HepG2 (cell line): Measurements from ENCODE around the gene ZNF764. TPM values are rescaled to one million over a fixed set of nuclear protein-coding genes. Genes with fewer than 3 reads are reported as not detected.
A peak's percentile ranks its signal among the peaks of the same experiment; 100 is the strongest.

Experiments
- ATRX ChIP-seq: sonication (generic); formaldehyde crosslinking; IDR thresholded peaks from 2 replicates; pipeline ENCODE4 v1.4.0; 2020; ENCODE audit warnings: missing genetic modification reagents, borderline replicate concordance
- HDAC2 ChIP-seq: sonication (generic); formaldehyde crosslinking; IDR thresholded peaks from 2 replicates; pipeline ENCODE4 v1.4.0; 2020; ENCODE audit warnings: missing genetic modification reagents
- HNRNPK ChIP-seq: fragments of 200-400 bp; formaldehyde crosslinking; IDR thresholded peaks from 2 replicates; pipeline ENCODE4 v1.6.1; 2018; ENCODE audit warnings: low read length, low read depth, moderate library complexity, mild to moderate bottlenecking; ENCODE audit not compliant: poor library complexity, severe bottlenecking
- KAT7 ChIP-seq: IDR thresholded peaks from 2 replicates; pipeline ENCODE4 v1.6.1; 2018; ENCODE audit warnings: borderline replicate concordance, missing compliant biosample characterization
- KLF13 ChIP-seq: sonication (generic); formaldehyde crosslinking; IDR thresholded peaks from 2 replicates; pipeline ENCODE4 v1.4.0; 2020; ENCODE audit warnings: mild to moderate bottlenecking, missing genetic modification reagents
- MBD4 ChIP-seq: IDR thresholded peaks from 2 replicates; pipeline ENCODE4 v1.6.1; 2012; ENCODE audit warnings: low read length, inconsistent platforms, borderline replicate concordance
- MIXL1 ChIP-seq: IDR thresholded peaks from 2 replicates; pipeline ENCODE4 v1.6.1; 2016
- MYNN ChIP-seq: sonication (generic); formaldehyde crosslinking; IDR thresholded peaks from 2 replicates; pipeline ENCODE4 v1.4.0; 2020; ENCODE audit warnings: mild to moderate bottlenecking, low read depth, missing genetic modification reagents
- NR2F6 ChIP-seq, 2 experiments: IDR thresholded peaks; 2 replicates each; pipeline ENCODE4 v1.6.1; 2016; ENCODE audit warnings: antibody characterized with exemption in 1 of 2, mild to moderate bottlenecking in 1 of 2
- POGZ ChIP-seq: sonication (generic); formaldehyde crosslinking; IDR thresholded peaks from 2 replicates; pipeline ENCODE4 v1.4.0; 2020; ENCODE audit warnings: mild to moderate bottlenecking, missing genetic modification reagents
- RFX1 ChIP-seq: fragments of 450-650 bp; IDR thresholded peaks from 2 replicates; pipeline ENCODE4 v1.6.1; 2017
- SYNCRIP ChIP-seq: fragments of 200-400 bp; formaldehyde crosslinking; IDR thresholded peaks from 2 replicates; pipeline ENCODE4 v1.6.1; 2018; ENCODE audit warnings: mild to moderate bottlenecking, low read depth, low read length; ENCODE audit not compliant: insufficient read depth
- ZMAT3 ChIP-seq: sonication (generic); formaldehyde crosslinking; conservative IDR thresholded peaks from 2 replicates; pipeline ENCODE4 v1.7.0; 2021; ENCODE audit warnings: missing genetic modification reagents
- ZNF431 ChIP-seq: sonication (generic); formaldehyde crosslinking; IDR thresholded peaks from 2 replicates; pipeline ENCODE4 v1.9.0; 2022; ENCODE audit warnings: missing genetic modification reagents, low read depth, mild to moderate bottlenecking, borderline replicate concordance
- ZNF557 ChIP-seq: sonication (generic); formaldehyde crosslinking; IDR thresholded peaks from 2 replicates; pipeline ENCODE4 v1.4.0; 2020; ENCODE audit warnings: missing genetic modification reagents
- ZNF747 ChIP-seq: sonication (generic); formaldehyde crosslinking; IDR thresholded peaks from 2 replicates; pipeline ENCODE4 v1.8.1; 2023; ENCODE audit warnings: missing genetic modification reagents, mild to moderate bottlenecking, borderline replicate concordance
- ZSCAN29 ChIP-seq: sonication (generic); formaldehyde crosslinking; conservative IDR thresholded peaks from 2 replicates; pipeline ENCODE4 v1.4.0; 2020; ENCODE audit warnings: mild to moderate bottlenecking, missing genetic modification reagents
- polyA plus RNA-seq, 8 experiments: library from polyadenylated mRNA; depleted of rRNA in 3 of 8; stranded (reverse) in 7 of 8; unstranded in 1 of 8; fragments of >200 nt; fragmentation: Illumina TruSeq in 4 of 8; extraction: Trizol in 4 of 8; gene quantifications; 2 replicates each; pipeline versions ENCODE4 v1.2.1 to v1.2.3, GENCODE V29; 2011 to 2016; ENCODE audit warnings: low read depth in 4 of 8, missing spikeins in 1 of 8, mixed read lengths in 1 of 8; ENCODE audit not compliant: insufficient read depth in 1 of 8
- total RNA-seq, 5 experiments: library from RNA; depleted of rRNA; stranded (reverse); fragments of >200 nt; fragmentation: Illumina TruSeq; extraction: Trizol; gene quantifications; 2 replicates each; pipeline ENCODE4 v1.2.3, GENCODE V29; 2016; ENCODE audit warnings: low read depth in 1 of 5
- TF ChIP-seq, protein P1 (sequence below): sonication (generic); formaldehyde crosslinking; IDR thresholded peaks from 2 replicates; pipeline ENCODE4 v1.4.0; 2020; ENCODE audit warnings: missing genetic modification reagents, borderline replicate concordance
- TF ChIP-seq, protein P2 (sequence below): IDR thresholded peaks from 2 replicates; pipeline ENCODE4 v1.6.1; 2016; ENCODE audit warnings: mild to moderate bottlenecking, missing biosample characterization, missing genetic modification reagents
- TF ChIP-seq, protein P3 (sequence below): sonication (generic); formaldehyde crosslinking; IDR thresholded peaks from 2 replicates; pipeline ENCODE4 v1.4.0; 2020; ENCODE audit warnings: missing genetic modification reagents, borderline replicate concordance
- TF ChIP-seq, protein P4 (sequence below): sonication (generic); formaldehyde crosslinking; IDR thresholded peaks from 2 replicates; pipeline ENCODE4 v1.4.0; 2020; ENCODE audit warnings: missing genetic modification reagents

The ZNF764 gene
- total and polyA plus RNA-seq, 2 of the 13 experiments (the other 11 are each of a cell fraction or from before 2014, with no cell fraction given), result 4.1 to 9.1 TPM

DNA sequence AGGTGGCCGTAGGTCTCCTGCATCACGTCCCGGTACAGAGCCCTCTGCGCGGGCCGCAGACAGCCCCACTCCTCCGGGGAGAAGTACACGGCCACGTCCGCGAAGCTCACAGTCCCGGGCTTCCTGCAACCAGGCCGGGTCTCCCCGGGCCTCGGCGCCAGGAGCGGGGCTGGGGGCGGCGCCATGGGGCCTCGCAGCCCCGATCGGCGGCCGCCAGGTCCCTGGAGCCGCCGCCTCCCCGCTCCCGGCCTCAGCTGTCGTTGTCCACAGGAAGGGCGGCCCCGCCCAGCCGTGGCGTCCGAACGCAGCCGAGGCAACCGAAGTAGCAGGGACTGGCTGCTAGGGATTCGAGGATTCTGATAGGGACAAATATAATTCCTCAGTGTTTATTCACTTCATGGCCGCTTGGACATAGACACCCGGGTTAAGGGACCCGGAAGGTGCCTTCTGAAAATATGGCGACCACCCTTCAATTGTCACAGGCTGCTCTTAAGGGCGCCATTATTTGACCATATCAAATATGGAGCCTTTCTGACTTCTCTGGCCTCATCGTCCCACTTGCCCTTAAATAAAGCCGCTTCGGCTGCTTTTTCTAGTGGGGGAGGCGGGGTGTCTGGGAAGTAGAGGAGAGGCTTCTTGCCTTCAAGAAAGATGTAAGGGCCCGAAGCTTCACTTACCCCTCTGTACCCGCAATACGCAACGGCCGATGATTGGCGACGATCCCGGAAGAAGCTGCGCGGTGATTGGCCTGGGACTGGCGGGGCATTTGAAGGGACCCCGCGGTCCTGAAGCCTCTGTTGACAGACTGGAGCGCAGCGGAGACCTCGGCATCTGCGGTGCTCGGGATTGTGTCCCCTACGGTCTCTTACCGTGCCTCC, 13.5 kb upstream of the ZNF764 start, which contains the start of gene ZNF688 (continued):
- TF ChIP-seq, protein P1, sequence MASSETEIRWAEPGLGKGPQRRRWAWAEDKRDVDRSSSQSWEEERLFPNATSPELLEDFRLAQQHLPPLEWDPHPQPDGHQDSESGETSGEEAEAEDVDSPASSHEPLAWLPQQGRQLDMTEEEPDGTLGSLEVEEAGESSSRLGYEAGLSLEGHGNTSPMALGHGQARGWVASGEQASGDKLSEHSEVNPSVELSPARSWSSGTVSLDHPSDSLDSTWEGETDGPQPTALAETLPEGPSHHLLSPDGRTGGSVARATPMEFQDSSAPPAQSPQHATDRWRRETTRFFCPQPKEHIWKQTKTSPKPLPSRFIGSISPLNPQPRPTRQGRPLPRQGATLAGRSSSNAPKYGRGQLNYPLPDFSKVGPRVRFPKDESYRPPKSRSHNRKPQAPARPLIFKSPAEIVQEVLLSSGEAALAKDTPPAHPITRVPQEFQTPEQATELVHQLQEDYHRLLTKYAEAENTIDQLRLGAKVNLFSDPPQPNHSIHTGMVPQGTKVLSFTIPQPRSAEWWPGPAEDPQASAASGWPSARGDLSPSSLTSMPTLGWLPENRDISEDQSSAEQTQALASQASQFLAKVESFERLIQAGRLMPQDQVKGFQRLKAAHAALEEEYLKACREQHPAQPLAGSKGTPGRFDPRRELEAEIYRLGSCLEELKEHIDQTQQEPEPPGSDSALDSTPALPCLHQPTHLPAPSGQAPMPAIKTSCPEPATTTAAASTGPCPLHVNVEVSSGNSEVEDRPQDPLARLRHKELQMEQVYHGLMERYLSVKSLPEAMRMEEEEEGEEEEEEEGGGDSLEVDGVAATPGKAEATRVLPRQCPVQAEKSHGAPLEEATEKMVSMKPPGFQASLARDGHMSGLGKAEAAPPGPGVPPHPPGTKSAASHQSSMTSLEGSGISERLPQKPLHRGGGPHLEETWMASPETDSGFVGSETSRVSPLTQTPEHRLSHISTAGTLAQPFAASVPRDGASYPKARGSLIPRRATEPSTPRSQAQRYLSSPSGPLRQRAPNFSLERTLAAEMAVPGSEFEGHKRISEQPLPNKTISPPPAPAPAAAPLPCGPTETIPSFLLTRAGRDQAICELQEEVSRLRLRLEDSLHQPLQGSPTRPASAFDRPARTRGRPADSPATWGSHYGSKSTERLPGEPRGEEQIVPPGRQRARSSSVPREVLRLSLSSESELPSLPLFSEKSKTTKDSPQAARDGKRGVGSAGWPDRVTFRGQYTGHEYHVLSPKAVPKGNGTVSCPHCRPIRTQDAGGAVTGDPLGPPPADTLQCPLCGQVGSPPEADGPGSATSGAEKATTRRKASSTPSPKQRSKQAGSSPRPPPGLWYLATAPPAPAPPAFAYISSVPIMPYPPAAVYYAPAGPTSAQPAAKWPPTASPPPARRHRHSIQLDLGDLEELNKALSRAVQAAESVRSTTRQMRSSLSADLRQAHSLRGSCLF (CRISPR knock-in tag), result no peak
- TF ChIP-seq MBD4 (no peak), POGZ (CRISPR knock-in tag) (no peak; the same call in 1 of the 2 replicates), KAT7 (CRISPR knock-in tag) (no peak; the same call in 1 of the 2 replicates), ATRX (CRISPR knock-in tag) (no peak), ZMAT3 (no peak; the same call in 1 of the 2 replicates), ZNF747 (CRISPR knock-in tag) (peak; percentile 91), SYNCRIP (no peak), MYNN (CRISPR knock-in tag) (no peak), ZSCAN29 (peak; percentile 67; the same call in 1 of the 2 replicates), ZNF431 (0 out of 2 replicates have a peak, but pooled peaks have one; percentile 52), KLF13 (CRISPR knock-in tag) (no peak; the same call in 1 of the 2 replicates), NR2F6 (IDR thresholded peaks at IDR 0.05) (peak; percentile 33; the same call in 1 of the 2 replicates), NR2F6 (CRISPR knock-in tag; IDR thresholded peaks at IDR 0.05) (0 out of 2 replicates have a peak, but pooled peaks have one; percentile 8), HNRNPK (peak; percentile 43), HDAC2 (CRISPR knock-in tag) (peak; percentile 84), MIXL1 (CRISPR knock-in tag) (0 out of 2 replicates have a peak, but pooled peaks have one; percentile 28), ZNF557 (CRISPR knock-in tag) (0 out of 2 replicates have a peak, but pooled peaks have one; percentile 80), RFX1 (peak; percentile 61; the same call in 1 of the 2 replicates)
- TF ChIP-seq, protein P2, sequence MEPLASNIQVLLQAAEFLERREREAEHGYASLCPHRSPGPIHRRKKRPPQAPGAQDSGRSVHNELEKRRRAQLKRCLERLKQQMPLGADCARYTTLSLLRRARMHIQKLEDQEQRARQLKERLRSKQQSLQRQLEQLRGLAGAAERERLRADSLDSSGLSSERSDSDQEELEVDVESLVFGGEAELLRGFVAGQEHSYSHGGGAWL (CRISPR knock-in tag), result 0 out of 2 replicates have a peak, but pooled peaks have one; percentile 20
- TF ChIP-seq, protein P3, sequence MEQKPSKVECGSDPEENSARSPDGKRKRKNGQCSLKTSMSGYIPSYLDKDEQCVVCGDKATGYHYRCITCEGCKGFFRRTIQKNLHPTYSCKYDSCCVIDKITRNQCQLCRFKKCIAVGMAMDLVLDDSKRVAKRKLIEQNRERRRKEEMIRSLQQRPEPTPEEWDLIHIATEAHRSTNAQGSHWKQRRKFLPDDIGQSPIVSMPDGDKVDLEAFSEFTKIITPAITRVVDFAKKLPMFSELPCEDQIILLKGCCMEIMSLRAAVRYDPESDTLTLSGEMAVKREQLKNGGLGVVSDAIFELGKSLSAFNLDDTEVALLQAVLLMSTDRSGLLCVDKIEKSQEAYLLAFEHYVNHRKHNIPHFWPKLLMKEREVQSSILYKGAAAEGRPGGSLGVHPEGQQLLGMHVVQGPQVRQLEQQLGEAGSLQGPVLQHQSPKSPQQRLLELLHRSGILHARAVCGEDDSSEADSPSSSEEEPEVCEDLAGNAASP (CRISPR knock-in tag), result 0 out of 2 replicates have a peak, but pooled peaks have one; percentile 6
- TF ChIP-seq, protein P4, sequence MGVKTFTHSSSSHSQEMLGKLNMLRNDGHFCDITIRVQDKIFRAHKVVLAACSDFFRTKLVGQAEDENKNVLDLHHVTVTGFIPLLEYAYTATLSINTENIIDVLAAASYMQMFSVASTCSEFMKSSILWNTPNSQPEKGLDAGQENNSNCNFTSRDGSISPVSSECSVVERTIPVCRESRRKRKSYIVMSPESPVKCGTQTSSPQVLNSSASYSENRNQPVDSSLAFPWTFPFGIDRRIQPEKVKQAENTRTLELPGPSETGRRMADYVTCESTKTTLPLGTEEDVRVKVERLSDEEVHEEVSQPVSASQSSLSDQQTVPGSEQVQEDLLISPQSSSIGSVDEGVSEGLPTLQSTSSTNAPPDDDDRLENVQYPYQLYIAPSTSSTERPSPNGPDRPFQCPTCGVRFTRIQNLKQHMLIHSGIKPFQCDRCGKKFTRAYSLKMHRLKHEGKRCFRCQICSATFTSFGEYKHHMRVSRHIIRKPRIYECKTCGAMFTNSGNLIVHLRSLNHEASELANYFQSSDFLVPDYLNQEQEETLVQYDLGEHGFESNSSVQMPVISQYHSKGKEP (CRISPR knock-in tag), result no peak
